HEK293T (cell line): ENCODE results near the gene SLCO3A1.

Experiments used
- CTCF ChIA-PET: fragments of 350-600 bp; formaldehyde crosslinking; extraction: SDS; loops from one replicate; lab custom pipeline; 2021; ENCODE audit warnings: antibody characterized with exemption, inconsistent platforms; lab: Yijun Ruan, JAX
- POLR2A ChIA-PET: fragments of 350-600 bp; formaldehyde crosslinking; extraction: SDS; loops from one replicate; lab custom pipeline; 2020; ENCODE audit warnings: antibody characterized with exemption, inconsistent platforms; lab: Yijun Ruan, JAX
- DNase-seq: peaks from one replicate; pipeline ENCODE4 v3.0.0; 2012; ENCODE audit warnings: mixed read lengths; ENCODE audit errors: extremely low spot score
- ARNT ChIP-seq: fragments of 450-650 bp; IDR thresholded peaks from 2 replicates; pipeline ENCODE4 v1.6.1; 2017; ENCODE audit warnings: mild to moderate bottlenecking
- BHLHE40 ChIP-seq: fragments of 450-650 bp; IDR thresholded peaks from 2 replicates; pipeline ENCODE4 v1.6.1; 2016; ENCODE audit warnings: mild to moderate bottlenecking, moderate library complexity, borderline replicate concordance
- CTBP1 ChIP-seq: fragments of 450-650 bp; IDR thresholded peaks from 2 replicates; pipeline ENCODE4 v1.6.1; 2016; ENCODE audit warnings: borderline replicate concordance
- ELF4 ChIP-seq: fragments of 450-650 bp; IDR thresholded peaks from 2 replicates; pipeline ENCODE4 v1.6.1; 2017; ENCODE audit warnings: antibody characterized with exemption
- FOXA1 ChIP-seq: fragments of 450-650 bp; IDR thresholded peaks from 2 replicates; pipeline ENCODE4 v1.6.1; 2016; ENCODE audit warnings: mild to moderate bottlenecking
- FOXK2 ChIP-seq: fragments of 450-650 bp; IDR thresholded peaks from 2 replicates; pipeline ENCODE4 v1.6.1; 2016; ENCODE audit warnings: mild to moderate bottlenecking
- FOXM1 ChIP-seq: fragments of 450-650 bp; IDR thresholded peaks from 2 replicates; pipeline ENCODE4 v1.6.1; 2017; ENCODE audit warnings: mild to moderate bottlenecking, borderline replicate concordance
- HDGF ChIP-seq: fragments of 450-650 bp; IDR thresholded peaks from 2 replicates; pipeline ENCODE4 v1.6.1; 2017; ENCODE audit warnings: antibody characterized with exemption, borderline replicate concordance
- L3MBTL2 ChIP-seq: fragments of 450-650 bp; conservative IDR thresholded peaks from 2 replicates; pipeline ENCODE4 v1.6.1; 2016; ENCODE audit warnings: mild to moderate bottlenecking
- LEF1 ChIP-seq: fragments of 450-650 bp; IDR thresholded peaks from 2 replicates; pipeline ENCODE4 v1.6.1; 2017; ENCODE audit warnings: mild to moderate bottlenecking, borderline replicate concordance
- NFRKB ChIP-seq: fragments of 450-650 bp; IDR thresholded peaks from 2 replicates; pipeline ENCODE4 v1.6.1; 2016; ENCODE audit warnings: mild to moderate bottlenecking, moderate library complexity
- SP1 ChIP-seq: fragments of 450-650 bp; IDR thresholded peaks from 2 replicates; pipeline ENCODE4 v1.6.1; 2017
- SUZ12 ChIP-seq: fragments of 450-650 bp; IDR thresholded peaks from 2 replicates; pipeline ENCODE4 v1.6.1; 2016; ENCODE audit warnings: mild to moderate bottlenecking
- TARDBP ChIP-seq: fragments of 450-650 bp; IDR thresholded peaks from 2 replicates; pipeline ENCODE4 v1.6.1; 2016
- ZNF384 ChIP-seq: fragments of 450-650 bp; IDR thresholded peaks from 2 replicates; pipeline ENCODE4 v1.6.1; 2016
- TF ChIP-seq, protein P1 (sequence below): fragments of 450-650 bp; IDR thresholded peaks from 2 replicates; pipeline ENCODE4 v1.6.1; 2016

The SLCO3A1 gene

DNA sequence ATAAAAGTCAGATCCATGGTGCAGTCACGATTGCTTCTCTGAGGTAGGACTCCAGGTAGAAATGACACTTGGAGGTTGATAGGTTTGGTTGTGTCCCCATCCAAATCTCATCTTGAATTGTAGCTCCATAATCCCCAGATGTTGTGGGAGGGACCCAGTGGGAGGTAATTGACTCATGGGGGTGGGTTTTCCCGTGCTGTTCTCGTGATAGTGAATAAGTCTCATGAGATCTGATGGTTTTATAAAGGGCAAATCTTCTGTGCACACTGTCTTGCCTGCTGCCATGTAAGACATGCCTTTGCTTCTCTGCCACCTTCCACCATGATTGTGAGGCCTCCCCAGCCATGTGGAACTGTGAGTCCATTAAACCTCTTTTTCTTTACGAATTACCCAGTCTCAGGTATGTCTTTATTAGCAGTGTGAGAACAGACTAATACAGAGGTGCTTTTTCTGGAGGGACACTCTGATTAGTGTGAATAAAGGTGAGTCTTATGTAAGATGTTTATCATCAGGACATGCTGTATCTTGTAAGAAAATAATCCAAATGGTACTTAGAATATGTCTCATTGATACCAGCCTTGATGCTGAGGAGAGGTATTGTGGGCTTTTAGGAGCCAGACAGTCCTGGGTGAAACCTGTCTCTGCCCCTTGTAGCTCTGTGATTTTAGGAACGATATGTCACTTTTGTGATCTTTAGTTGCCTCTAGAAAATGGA is 43.0 kb downstream of the SLCO3A1 start:
- POLR2A ChIA-PET = no interaction called here
- CTCF ChIA-PET = no interaction called here
- TF ChIP-seq SP1 (no peak), BHLHE40 (no peak), NFRKB (no peak), HDGF (no peak), ZNF384 (no peak), L3MBTL2 (no peak), CTBP1 (no peak), SUZ12 (no peak), ELF4 (no peak), TARDBP (no peak), FOXK2 (no peak), FOXA1 (no peak), LEF1 (no peak), ARNT (no peak), FOXM1 (no peak)
- TF ChIP-seq, protein P1, sequence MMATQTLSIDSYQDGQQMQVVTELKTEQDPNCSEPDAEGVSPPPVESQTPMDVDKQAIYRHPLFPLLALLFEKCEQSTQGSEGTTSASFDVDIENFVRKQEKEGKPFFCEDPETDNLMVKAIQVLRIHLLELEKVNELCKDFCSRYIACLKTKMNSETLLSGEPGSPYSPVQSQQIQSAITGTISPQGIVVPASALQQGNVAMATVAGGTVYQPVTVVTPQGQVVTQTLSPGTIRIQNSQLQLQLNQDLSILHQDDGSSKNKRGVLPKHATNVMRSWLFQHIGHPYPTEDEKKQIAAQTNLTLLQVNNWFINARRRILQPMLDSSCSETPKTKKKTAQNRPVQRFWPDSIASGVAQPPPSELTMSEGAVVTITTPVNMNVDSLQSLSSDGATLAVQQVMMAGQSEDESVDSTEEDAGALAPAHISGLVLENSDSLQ = no peak
- no peak for DNase-seq

DNA sequence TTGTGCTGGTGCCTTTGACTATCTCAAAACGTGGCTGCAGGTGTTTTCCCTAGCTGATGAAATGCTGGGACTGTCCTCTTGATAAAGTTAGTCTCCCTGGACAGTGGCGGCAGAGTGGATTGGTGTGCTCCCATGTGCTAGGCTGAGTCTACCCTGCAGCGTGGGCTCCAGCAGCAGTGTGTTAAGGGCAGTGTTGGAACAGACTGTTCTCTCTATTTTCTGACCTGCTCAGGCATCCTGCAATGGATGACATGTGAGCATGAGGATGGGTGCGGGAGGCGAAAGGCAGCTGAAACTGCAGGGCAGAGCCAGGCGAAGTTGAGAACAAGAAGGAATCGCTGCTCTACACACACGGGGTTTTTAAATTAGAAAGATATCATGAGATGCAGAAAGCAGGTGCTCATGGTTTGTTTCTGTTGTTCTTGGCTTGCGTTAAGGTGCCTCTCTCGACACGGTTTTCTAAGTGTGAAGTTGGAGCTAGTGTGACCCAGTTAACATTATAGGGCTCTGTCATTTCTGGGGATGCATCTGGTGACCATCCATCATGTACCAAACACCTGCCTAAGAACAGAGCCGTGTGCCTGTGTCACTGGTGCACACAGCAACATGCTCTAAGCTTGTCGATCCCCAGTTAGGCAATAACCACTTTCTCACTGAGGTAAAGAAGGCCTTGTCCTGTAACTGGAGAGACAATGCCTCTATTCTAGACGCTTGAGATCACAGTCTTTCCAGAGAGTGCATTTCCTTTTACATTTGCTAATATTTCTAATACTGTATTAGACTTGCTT is 44.3 kb downstream of the SLCO3A1 start:
- POLR2A ChIA-PET = no interaction called here
- CTCF ChIA-PET = no interaction called here
- DNase-seq = no peak
- TF ChIP-seq, protein P1 = no peak
- TF ChIP-seq L3MBTL2 (no peak), FOXA1 (no peak), ELF4 (no peak)

DNA sequence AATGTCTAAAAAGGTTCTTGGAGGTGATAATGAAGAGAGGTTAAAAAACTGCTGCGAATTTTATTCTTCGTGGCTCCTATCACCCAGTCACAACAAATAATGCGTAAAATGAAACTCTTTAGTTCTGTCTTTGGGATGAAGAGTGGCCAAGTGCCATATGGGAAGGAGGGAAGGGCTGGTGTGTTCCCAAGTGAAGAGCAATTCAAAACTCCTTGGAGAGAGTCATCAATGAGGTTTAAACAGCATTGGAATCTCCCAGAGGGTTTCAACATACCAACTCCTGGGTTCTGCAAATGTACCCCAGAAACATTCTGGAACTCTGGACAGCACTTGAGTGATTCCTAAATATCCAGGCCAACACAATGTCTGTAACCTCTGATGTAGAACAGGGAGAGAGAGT is 45.3 kb downstream of the SLCO3A1 start:
- POLR2A ChIA-PET = no interaction called here
- CTCF ChIA-PET = no interaction called here
- no peak for TF ChIP-seq LEF1
- no peak for TF ChIP-seq TARDBP
- no peak for TF ChIP-seq FOXK2
- no peak for TF ChIP-seq ZNF384
- TF ChIP-seq NFRKB = no peak
- TF ChIP-seq SP1 = no peak
- TF ChIP-seq HDGF = no peak
- TF ChIP-seq L3MBTL2 = no peak
- no peak for TF ChIP-seq FOXA1
- no peak for TF ChIP-seq ARNT
- TF ChIP-seq, protein P1 = no peak
- no peak for TF ChIP-seq ELF4
- TF ChIP-seq FOXM1 = no peak
- TF ChIP-seq CTBP1 = no peak
- TF ChIP-seq SUZ12 = no peak
- TF ChIP-seq BHLHE40 = no peak
- DNase-seq = no peak

DNA sequence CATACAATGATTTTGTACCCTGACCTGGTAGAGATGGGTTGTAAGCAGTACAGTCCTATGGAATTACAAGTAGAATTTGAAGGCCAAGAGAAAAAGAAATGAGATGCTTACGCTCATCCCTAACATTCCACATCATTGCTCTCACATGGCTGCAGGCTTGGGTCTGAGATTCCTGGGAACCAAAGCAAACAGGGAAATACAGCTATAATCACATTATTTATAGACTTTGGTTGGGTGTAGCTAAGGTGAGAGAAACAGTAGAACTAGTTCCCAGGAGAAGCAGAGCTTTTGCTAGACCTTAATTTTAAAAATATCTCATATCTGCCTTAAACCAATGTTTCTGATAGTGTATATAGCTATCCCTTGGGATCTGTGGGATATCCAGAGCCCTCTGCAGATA is 51.4 kb downstream of the SLCO3A1 start:
- DNase-seq = no peak
- POLR2A ChIA-PET = no interaction called here
- TF ChIP-seq, protein P1 = no peak
- TF ChIP-seq FOXA1 = no peak
- TF ChIP-seq FOXK2 = no peak
- no peak for TF ChIP-seq L3MBTL2
- no peak for TF ChIP-seq HDGF
- no peak for TF ChIP-seq CTBP1
- TF ChIP-seq TARDBP = no peak
- TF ChIP-seq BHLHE40 = no peak
- TF ChIP-seq ELF4 = no peak
- TF ChIP-seq SP1 = no peak
- no peak for TF ChIP-seq ARNT
- no peak for TF ChIP-seq LEF1
- no peak for TF ChIP-seq ZNF384
- no peak for TF ChIP-seq SUZ12
- TF ChIP-seq FOXM1 = no peak
- no peak for TF ChIP-seq NFRKB
- CTCF ChIA-PET = interaction anchor here (0.7 kb wide), 1 partner anchor 540 kb away, joined by 4 read pairs; no protein-coding TSS in a partner anchor

DNA sequence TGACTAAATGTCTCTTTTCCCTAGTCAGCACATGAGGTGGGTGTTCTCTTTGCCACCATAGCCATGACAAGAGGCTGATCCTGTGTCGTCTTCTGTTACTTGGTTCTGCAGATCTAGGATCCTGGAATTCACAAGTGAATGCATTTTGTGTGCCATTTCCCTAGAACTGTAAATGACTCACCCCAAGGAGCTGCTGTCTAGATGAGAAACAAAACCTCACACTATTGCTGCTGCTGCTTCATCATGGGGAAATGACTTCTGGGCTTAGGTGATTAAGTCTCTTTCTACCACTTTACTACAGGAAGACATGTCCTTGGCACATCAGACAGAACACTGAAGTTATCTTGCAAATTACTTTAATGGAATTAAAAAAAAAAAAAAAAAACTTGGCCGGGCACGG is 54.9 kb downstream of the SLCO3A1 start:
- POLR2A ChIA-PET = no interaction called here
- DNase-seq = no peak
- CTCF ChIA-PET = no interaction called here
- TF ChIP-seq FOXA1 = no peak
- TF ChIP-seq LEF1 = no peak
- no peak for TF ChIP-seq ZNF384
- TF ChIP-seq, protein P1 = no peak
- no peak for TF ChIP-seq NFRKB
- no peak for TF ChIP-seq ARNT
- TF ChIP-seq HDGF = no peak
- no peak for TF ChIP-seq TARDBP
- TF ChIP-seq BHLHE40 = no peak
- no peak for TF ChIP-seq CTBP1
- no peak for TF ChIP-seq SP1
- TF ChIP-seq FOXM1 = no peak
